Left lung (tissue), 10 donors: ENCODE results near the gene C17orf75. TPM values are rescaled to one million over a fixed set of nuclear protein-coding genes. Genes with fewer than 3 reads are reported as not detected.

ENCODE experiments used
- ATAC-seq: fragments of 200-7000 bp; cut with Tn5 transposase; one replicate; pipeline ENCODE4 v1.9.1; 2020; ENCODE audit warnings: moderate library complexity
- DNase-seq, 4 donors: peaks; one replicate each; pipeline ENCODE4 v3.0.0-alpha.2; 2013 to 2020
- H3K27ac ChIP-seq, 2 donors: fragments of 200-600 bp; sonication (generic) in 1 of 2; one replicate each; pipeline versions ENCODE4 v1.5.0 to v1.8.0; 2020 to 2021
- H3K27me3 ChIP-seq, 2 donors: fragments of 200-600 bp; sonication (generic) in 1 of 2; one replicate each; pipeline versions ENCODE4 v1.5.0 to v1.8.0; 2020 to 2021
- H3K36me3 ChIP-seq, 2 donors: fragments of 200-600 bp; sonication (generic) in 1 of 2; one replicate each; pipeline versions ENCODE4 v1.5.0 to v1.8.0; 2020 to 2021
- H3K4me1 ChIP-seq, 2 donors: fragments of 200-600 bp; one replicate each; pipeline ENCODE4 v1.8.0; 2021
- H3K4me3 ChIP-seq, 2 donors: fragments of 200-600 bp; sonication (generic) in 1 of 2; one replicate each; pipeline versions ENCODE4 v1.5.0 to v1.8.0; 2020 to 2021; ENCODE audit warnings: mild to moderate bottlenecking in 1 of 2
- H3K9me3 ChIP-seq, 2 donors: fragments of 200-600 bp; sonication (generic) in 1 of 2; one replicate each; pipeline versions ENCODE4 v1.5.0 to v1.8.0; 2020 to 2021
- intact Hi-C, 2 donors: fragments of 100-400 bp; cut with DNase I; formaldehyde crosslinking; loops; one replicate each; pipeline versions ENCODE4 v1.11.2 to v1.14.2; 2022
- polyA plus RNA-seq, 6 donors: library from polyadenylated mRNA; unstranded; fragments of 120-200 nt; gene quantifications; one replicate each; pipeline ENCODE4 v1.2.1, GENCODE V29; 2013; ENCODE audit not compliant: insufficient read length in 6 of 6
- total RNA-seq, 2 donors: library from RNA; stranded (reverse); fragmentation: NEBNext Ultra II Directional; extraction: Animal tissue kit (Norgen Biotek cat#: 25700); gene quantifications; one replicate each; pipeline ENCODE4 v1.2.1, GENCODE V29; 2021
- TF ChIP-seq, protein P1 (sequence below), 2 donors: fragments of 200-600 bp; sonication (generic) in 1 of 2; IDR thresholded peaks; one replicate each; pipeline versions ENCODE4 v1.5.0 to v1.8.0; 2021; ENCODE audit warnings: antibody characterized with exemption in 2 of 2
- donor health status: DM: no; HTN: yes; CAD: no.
- donor health status: DM: no; HTN: no; CAD: no.

The C17orf75 gene
- total and polyA plus RNA-seq, 8 donors, result 14.0 to 40.9 (median 34.3) TPM

DNA sequence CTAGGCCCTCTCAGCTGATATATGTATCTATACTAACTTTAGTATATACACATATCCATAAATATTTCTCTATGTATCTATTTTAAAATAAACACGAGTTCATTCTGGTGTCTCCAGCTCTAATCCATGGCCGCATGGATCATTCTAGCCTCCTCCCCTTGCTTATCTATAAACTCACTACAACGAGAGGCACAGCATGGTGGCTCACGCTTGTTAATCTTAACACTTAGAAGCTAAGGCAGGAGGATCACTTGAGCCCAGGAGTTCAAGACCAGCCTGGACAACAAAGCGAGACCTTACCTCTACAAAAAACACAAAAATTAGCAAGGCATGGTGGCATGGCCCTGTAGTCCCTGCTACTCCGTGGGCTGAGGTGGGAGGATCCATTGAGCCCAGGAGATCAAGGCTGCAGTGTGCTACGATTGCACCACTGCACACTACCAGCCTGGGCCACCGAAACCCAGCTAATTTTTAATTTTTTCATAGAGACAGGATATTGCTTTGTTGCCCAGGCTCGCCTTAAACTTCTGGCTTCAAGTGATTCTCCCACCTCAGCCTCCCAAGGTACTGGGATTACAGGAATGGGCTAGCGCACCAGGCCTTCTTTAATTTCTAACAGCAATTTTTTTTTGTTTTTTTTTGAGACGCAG, 4.1 kb upstream of the C17orf75 start:
- Histone ChIP-seq H3K27me3 (no peaks in the 10 kb centered on the region), H3K9me3 (no peaks in the 10 kb centered on the region), H3K4me3 (no peak overlapping the region), H3K36me3 (no peaks in the 10 kb centered on the region), H3K4me1 (peaks cover 4 to 32% of the 10 kb centered on the region in 2 donors), H3K27ac (no peak overlapping the region)
- DNase-seq (no peak), ATAC-seq (no peak)
- intact Hi-C loops, result no loop called here
- TF ChIP-seq, protein P1, sequence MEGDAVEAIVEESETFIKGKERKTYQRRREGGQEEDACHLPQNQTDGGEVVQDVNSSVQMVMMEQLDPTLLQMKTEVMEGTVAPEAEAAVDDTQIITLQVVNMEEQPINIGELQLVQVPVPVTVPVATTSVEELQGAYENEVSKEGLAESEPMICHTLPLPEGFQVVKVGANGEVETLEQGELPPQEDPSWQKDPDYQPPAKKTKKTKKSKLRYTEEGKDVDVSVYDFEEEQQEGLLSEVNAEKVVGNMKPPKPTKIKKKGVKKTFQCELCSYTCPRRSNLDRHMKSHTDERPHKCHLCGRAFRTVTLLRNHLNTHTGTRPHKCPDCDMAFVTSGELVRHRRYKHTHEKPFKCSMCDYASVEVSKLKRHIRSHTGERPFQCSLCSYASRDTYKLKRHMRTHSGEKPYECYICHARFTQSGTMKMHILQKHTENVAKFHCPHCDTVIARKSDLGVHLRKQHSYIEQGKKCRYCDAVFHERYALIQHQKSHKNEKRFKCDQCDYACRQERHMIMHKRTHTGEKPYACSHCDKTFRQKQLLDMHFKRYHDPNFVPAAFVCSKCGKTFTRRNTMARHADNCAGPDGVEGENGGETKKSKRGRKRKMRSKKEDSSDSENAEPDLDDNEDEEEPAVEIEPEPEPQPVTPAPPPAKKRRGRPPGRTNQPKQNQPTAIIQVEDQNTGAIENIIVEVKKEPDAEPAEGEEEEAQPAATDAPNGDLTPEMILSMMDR (IDR thresholded peaks at IDR 0.05), result no peak

DNA sequence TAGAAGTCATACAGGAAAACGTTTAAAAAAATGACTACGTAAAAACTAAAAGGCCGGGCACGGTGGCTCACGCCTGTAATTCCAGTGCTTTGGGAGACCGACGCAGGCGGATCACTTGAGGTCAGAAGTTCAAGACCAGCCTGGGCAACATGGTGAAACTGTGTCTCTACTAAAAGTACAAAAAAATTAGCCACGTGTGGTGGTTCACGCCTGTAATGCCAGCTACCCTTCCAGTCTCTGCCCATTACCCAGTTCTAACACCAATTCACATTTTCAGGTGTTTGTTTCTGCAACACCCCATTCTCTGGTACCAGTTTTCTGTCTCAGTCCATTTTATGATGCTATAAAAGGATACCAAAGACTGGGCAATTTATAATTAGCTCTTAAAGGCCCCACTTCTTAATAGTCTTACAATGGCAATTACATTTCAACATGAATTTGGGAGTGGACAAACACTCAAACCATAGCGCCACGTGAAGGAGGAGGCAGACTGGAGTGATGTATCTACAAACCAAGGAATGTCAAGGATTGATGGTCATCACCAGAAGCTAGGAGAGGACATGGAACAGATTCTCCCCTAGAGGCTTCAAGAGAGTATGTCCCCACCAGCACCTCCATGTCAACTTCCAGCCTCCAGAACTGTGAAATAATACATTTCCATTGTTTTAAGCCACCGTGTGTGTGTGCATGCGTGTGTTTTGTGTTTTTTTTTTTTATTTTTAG, 791 bp upstream of the C17orf75 start:
- TF ChIP-seq, protein P1 (IDR thresholded peaks at IDR 0.05), result no peak

DNA sequence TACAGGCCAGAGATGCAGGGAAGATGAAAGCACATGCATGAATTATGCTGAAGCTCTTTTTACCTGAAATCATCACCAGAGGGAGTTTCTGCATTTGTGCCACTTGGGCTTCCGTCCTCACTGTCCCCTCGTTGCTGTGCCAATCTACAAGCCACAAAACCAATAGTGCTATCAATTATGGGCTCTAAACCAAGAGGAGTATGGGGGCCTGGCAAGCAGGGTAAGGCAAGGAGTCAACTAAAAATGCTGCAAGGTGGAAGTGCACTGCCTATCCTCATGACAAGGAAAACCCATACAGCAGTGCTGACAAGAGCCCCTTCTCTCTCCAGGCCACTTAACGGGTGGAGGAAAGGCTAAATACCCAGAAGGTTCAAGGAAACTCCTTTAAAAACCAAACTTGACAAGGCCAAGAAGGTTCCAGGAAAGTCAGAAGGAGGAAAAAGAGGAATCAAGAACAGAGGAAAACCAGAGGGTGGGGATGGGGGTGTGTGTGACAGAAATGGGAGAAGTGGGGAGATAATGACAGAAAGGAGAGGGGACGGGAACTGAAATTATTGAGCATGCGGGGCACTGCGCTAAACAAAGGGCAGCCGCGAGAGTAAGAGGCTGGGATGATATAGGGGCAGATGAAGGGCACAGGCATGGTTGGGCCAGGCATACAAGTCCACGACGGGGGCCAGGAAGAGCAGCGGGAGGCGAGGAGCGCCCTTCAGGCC, 674 bp downstream of the C17orf75 start:
- peaks cover 4 to 25% of the 10 kb centered on the region in 2 donors for H3K4me1 ChIP-seq
- H3K27ac ChIP-seq, result peak overlapping the region; percentile 70 to 85
- no peaks in the 10 kb centered on the region for H3K27me3 ChIP-seq
- DNase-seq, result no peak
- ATAC-seq, result peak; percentile 5
- no peaks in the 10 kb centered on the region for H3K9me3 ChIP-seq
- intact Hi-C loops, result no loop called here
- TF ChIP-seq, protein P1 (IDR thresholded peaks at IDR 0.05), result no peak
- H3K4me3 ChIP-seq, result peak overlapping the region; percentile 52 to 57
- H3K36me3 ChIP-seq, result peaks cover 0 to 22% of the 10 kb centered on the region in 2 donors

More for the DNA sequence above, 791 bp upstream of the C17orf75 start:
- Histone ChIP-seq H3K9me3 (no peaks in the 10 kb centered on the region), H3K4me1 (peaks cover 4 to 25% of the 10 kb centered on the region in 2 donors), H3K4me3 (peak overlapping the region in 1 of 2 donors; percentile 57), H3K27ac (peak overlapping the region; percentile 70 to 85), H3K27me3 (no peaks in the 10 kb centered on the region), H3K36me3 (peaks cover 0 to 7% of the 10 kb centered on the region in 2 donors)
- no peak for DNase-seq
- no peak for ATAC-seq
- intact Hi-C loops, result no loop called here

DNA sequence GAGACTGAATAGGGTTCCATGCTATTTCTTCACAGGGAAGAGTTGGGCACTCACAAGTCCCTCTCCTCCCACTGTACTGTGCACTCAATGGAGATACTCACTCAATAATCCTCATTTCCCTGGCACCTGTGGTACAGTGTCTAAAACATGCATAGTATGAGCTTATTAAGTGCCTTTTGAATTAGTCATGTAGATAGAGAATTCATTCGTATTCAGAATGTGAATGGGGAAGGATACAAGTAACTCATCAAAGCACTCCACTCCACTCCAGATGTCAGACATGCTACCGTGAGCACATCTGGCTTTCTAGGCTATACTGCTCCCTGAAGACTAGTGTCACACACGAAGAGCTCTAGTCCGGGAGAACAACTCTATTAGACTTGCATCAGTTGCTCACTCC, 6.3 kb downstream of the C17orf75 start:
- no peaks in the 10 kb centered on the region for H3K27me3 ChIP-seq
- ATAC-seq (peak; percentile 68), DNase-seq (no peak)
- intact Hi-C loops, result no loop called here
- H3K9me3 ChIP-seq, result no peaks in the 10 kb centered on the region
- TF ChIP-seq, protein P1 (IDR thresholded peaks at IDR 0.05), result no peak
- peaks cover 0 to 50% of the 10 kb centered on the region in 2 donors for H3K36me3 ChIP-seq
- H3K27ac ChIP-seq, result no peak overlapping the region
- peaks cover 0 to 14% of the 10 kb centered on the region in 2 donors for H3K4me1 ChIP-seq
- no peak overlapping the region for H3K4me3 ChIP-seq

DNA sequence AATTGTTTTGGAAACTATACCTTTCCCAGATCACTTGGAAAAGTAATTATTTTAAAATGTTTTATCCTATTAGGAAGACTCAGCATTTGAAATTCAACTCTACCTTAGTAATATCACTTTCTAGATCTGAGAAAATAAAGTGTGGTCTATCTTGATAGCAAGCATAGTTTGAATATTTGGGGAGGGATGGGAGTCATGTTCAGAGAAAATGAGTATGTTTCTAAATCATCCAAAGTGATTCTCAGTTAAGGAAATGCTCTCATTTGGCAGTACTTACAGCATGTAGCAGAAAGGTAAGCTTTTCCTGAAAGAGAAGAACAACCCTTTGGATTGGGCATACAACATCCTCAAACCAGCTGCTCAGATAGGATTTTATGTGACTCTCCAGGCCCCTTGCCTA, 6.9 kb downstream of the C17orf75 start:
- DNase-seq, result no peak
- no peak overlapping the region for H3K4me3 ChIP-seq
- H3K4me1 ChIP-seq, result peaks cover 0 to 20% of the 10 kb centered on the region in 2 donors
- intact Hi-C loops, result no loop called here
- H3K36me3 ChIP-seq, result peaks cover 0 to 50% of the 10 kb centered on the region in 2 donors
- H3K9me3 ChIP-seq, result no peaks in the 10 kb centered on the region
- no peak overlapping the region for H3K27ac ChIP-seq
- TF ChIP-seq, protein P1 (IDR thresholded peaks at IDR 0.05), result no peak
- no peak for ATAC-seq
- H3K27me3 ChIP-seq, result no peaks in the 10 kb centered on the region
